GM23338 (cell line): ENCODE results near the gene MAP3K6. TPM values are rescaled to one million over a fixed set of nuclear protein-coding genes. Genes with fewer than 3 reads are reported as not detected.

Experiments
- ATAC-seq: fragments of 200-7000 bp; cut with Tn5 transposase; 3 replicates; pipeline ENCODE4 v1.9.1; 2020
- DNase-seq: peaks from one replicate; pipeline ENCODE4 v3.0.0-alpha.2; 2015; ENCODE audit warnings: low spot score
- H2AFZ ChIP-seq: fragments of 200-600 bp; sonication (generic); 2 replicates; pipeline ENCODE4 v1.8.0; 2016; ENCODE audit warnings: antibody characterized with exemption, mild to moderate bottlenecking, moderate library complexity
- H3F3A ChIP-seq: fragments of 200-600 bp; sonication (generic); replicated peaks from 2 replicates; pipeline ENCODE4 v1.8.0; 2017; ENCODE audit warnings: antibody characterized with exemption, mixed run types, low read depth
- H3K27ac ChIP-seq: fragments of 200-600 bp; sonication (generic); 2 replicates; pipeline ENCODE4 v1.6.1; 2016; ENCODE audit warnings: low read depth
- H3K27me3 ChIP-seq: fragments of 200-600 bp; sonication (generic); 2 replicates; pipeline ENCODE4 v1.8.0; 2016; ENCODE audit warnings: mild to moderate bottlenecking, mixed run types, moderate library complexity; ENCODE audit not compliant: insufficient read depth
- H3K36me3 ChIP-seq: fragments of 200-600 bp; sonication (generic); 2 replicates; pipeline ENCODE4 v1.8.0; 2016; ENCODE audit warnings: mild to moderate bottlenecking; ENCODE audit not compliant: insufficient read depth
- H3K4me1 ChIP-seq: fragments of 200-600 bp; sonication (generic); 2 replicates; pipeline ENCODE4 v1.8.0; 2016; ENCODE audit warnings: mild to moderate bottlenecking, moderate library complexity; ENCODE audit not compliant: insufficient read depth
- H3K4me2 ChIP-seq: fragments of 200-600 bp; sonication (generic); 2 replicates; pipeline ENCODE4 v1.7.1; 2017; ENCODE audit warnings: mixed run types
- H3K4me3 ChIP-seq: fragments of 200-600 bp; sonication (generic); 2 replicates; pipeline ENCODE4 v1.6.1; 2016; ENCODE audit warnings: mixed run types
- H3K79me2 ChIP-seq: fragments of 200-600 bp; sonication (generic); replicated peaks from 2 replicates; pipeline ENCODE4 v1.8.0; 2017; ENCODE audit warnings: mild to moderate bottlenecking; ENCODE audit not compliant: insufficient read depth
- H3K9me2 ChIP-seq: fragments of 200-600 bp; sonication (generic); 2 replicates; pipeline ENCODE4 v1.8.0; 2017; ENCODE audit not compliant: insufficient read depth
- H4K20me1 ChIP-seq: fragments of 200-600 bp; sonication (generic); replicated peaks from 2 replicates; pipeline ENCODE4 v1.8.0; 2017; ENCODE audit warnings: mild to moderate bottlenecking; ENCODE audit not compliant: insufficient read depth
- H3K27ac Mint-ChIP-seq: 2 replicates; pipeline ENCODE4 v1.8.0; 2020; ENCODE audit warnings: inconsistent platforms, mild to moderate bottlenecking, moderate library complexity, mixed read lengths
- H3K27me3 Mint-ChIP-seq: 3 replicates; pipeline ENCODE4 v1.8.0; 2022; ENCODE audit warnings: low read depth, mild to moderate bottlenecking, moderate library complexity, mixed read lengths, inconsistent platforms; ENCODE audit not compliant: insufficient read depth, poor library complexity
- H3K36me3 Mint-ChIP-seq: 3 replicates; pipeline ENCODE4 v1.8.0; 2021; ENCODE audit warnings: low read depth, mild to moderate bottlenecking, inconsistent platforms, moderate library complexity, mixed read lengths
- H3K4me1 Mint-ChIP-seq: 3 replicates; pipeline ENCODE4 v1.8.0; 2020; ENCODE audit warnings: mild to moderate bottlenecking, inconsistent platforms, mixed read lengths
- H3K4me3 Mint-ChIP-seq: 3 replicates; pipeline ENCODE4 v1.8.0; 2021; ENCODE audit warnings: moderate library complexity, mild to moderate bottlenecking, inconsistent platforms, mixed read lengths
- H3K9me3 Mint-ChIP-seq: 3 replicates; pipeline ENCODE4 v1.8.0; 2020; ENCODE audit warnings: moderate library complexity, mild to moderate bottlenecking, inconsistent platforms, mixed read lengths
- CREB1 ChIP-seq: fragments of 250-450 bp; sonication (Bioruptor Pico); IDR thresholded peaks from 2 replicates; pipeline ENCODE4 v1.5.0; 2020; ENCODE audit warnings: low read depth, mild to moderate bottlenecking, moderate library complexity
- EZH2 ChIP-seq: fragments of 200-600 bp; sonication (generic); IDR thresholded peaks from one replicate; pipeline ENCODE4 v1.8.0; 2017; ENCODE audit warnings: antibody characterized with exemption, mild to moderate bottlenecking, low read depth; ENCODE audit not compliant: unreplicated experiment
- EZH2phosphoT487 ChIP-seq: fragments of 200-600 bp; sonication (generic); IDR thresholded peaks from one replicate; pipeline ENCODE4 v1.8.1; 2018; ENCODE audit warnings: antibody characterized with exemption; ENCODE audit not compliant: unreplicated experiment
- JUNB ChIP-seq: IDR thresholded peaks from one replicate; pipeline ENCODE4 v1.6.1; 2016; ENCODE audit warnings: antibody characterized with exemption; ENCODE audit not compliant: unreplicated experiment
- NANOG ChIP-seq: IDR thresholded peaks from 2 replicates; pipeline ENCODE4 v1.6.1; 2016; ENCODE audit warnings: antibody characterized with exemption, borderline replicate concordance
- POLR2AphosphoS5 ChIP-seq: IDR thresholded peaks from 2 replicates; pipeline ENCODE4 v1.6.1; 2016; ENCODE audit warnings: antibody characterized with exemption, low read depth
- STAT1 ChIP-seq: IDR thresholded peaks from one replicate; pipeline ENCODE4 v1.6.1; 2016; ENCODE audit warnings: antibody characterized with exemption; ENCODE audit not compliant: unreplicated experiment
- ZNF114 ChIP-seq: fragments of 250-450 bp; sonication (Bioruptor Pico); IDR thresholded peaks from 2 replicates; pipeline ENCODE4 v1.5.0; 2020; ENCODE audit warnings: mild to moderate bottlenecking, moderate library complexity
- ZNF331 ChIP-seq: fragments of 250-450 bp; sonication (Bioruptor Pico); IDR thresholded peaks from 2 replicates; pipeline ENCODE4 v1.5.0; 2020; ENCODE audit warnings: low read depth, mild to moderate bottlenecking, moderate library complexity
- polyA plus RNA-seq: library from polyadenylated mRNA; unstranded; fragments of >200 nt; fragmentation: Nextera tagmentation; extraction: Ambion mirVana; gene quantifications from 2 replicates; pipeline ENCODE4 v1.2.1, GENCODE V29; 2016
- total RNA-seq: library from RNA; depleted of rRNA; stranded (reverse); fragments of >200 nt; shearing (Covaris generic); gene quantifications from 2 replicates; pipeline ENCODE4 v1.2.3, GENCODE V29; 2014
- TF ChIP-seq, protein P1 (sequence below): IDR thresholded peaks from one replicate; pipeline ENCODE4 v1.6.1; 2018; ENCODE audit warnings: antibody characterized with exemption; ENCODE audit not compliant: unreplicated experiment
- TF ChIP-seq, protein P2 (sequence below): IDR thresholded peaks from 2 replicates; pipeline ENCODE4 v1.6.1; 2016; ENCODE audit warnings: antibody characterized with exemption
- TF ChIP-seq, protein P3 (sequence below): fragments of 250-450 bp; sonication (Bioruptor Pico); IDR thresholded peaks from 2 replicates; pipeline ENCODE4 v1.5.0; 2020; ENCODE audit warnings: mild to moderate bottlenecking, moderate library complexity
- TF ChIP-seq, protein P4 (sequence below), 2 experiments: fragments of 200-600 bp in 1 of 2; sonication (generic) in 1 of 2; conservative IDR thresholded peaks; 2 replicates each; pipeline versions ENCODE4 v1.5.1 to v1.6.1; 2016 to 2017; ENCODE audit warnings: antibody characterized with exemption in 2 of 2, low read depth in 2 of 2, mild to moderate bottlenecking in 2 of 2, moderate library complexity in 1 of 2

The MAP3K6 gene
- total and polyA plus RNA-seq, 2 experiments from 2014 or later, result 8.2 to 10.6 TPM

DNA sequence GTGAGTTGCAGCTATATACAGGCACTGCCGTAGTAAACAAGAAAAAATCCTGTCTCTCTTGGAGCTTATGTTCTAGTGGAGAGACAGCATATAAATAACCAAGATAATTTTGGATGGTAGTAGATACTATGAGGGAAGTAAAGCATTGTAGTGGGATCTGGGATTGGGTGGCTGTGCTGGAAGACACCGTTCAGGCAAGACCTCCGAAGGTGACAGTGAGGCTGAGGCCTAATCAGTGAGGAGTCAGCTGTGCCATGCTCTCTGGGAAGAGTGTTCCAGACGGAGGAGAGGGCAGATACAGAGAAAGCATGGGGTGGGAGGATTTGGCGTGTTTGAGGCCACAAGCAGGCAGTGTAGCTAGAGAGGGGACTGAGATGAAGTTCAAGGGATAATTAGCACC is 38.8 kb downstream of the MAP3K6 start:
- Histone ChIP-seq H3K79me2 (peaks cover 60% of the 10 kb centered on the region), H3F3A (peaks cover 5% of the 10 kb centered on the region; the same call in 1 of the 2 replicates), H4K20me1 (peaks cover 21% of the 10 kb centered on the region), H3K27ac (no peak overlapping the region), H3K4me1 (peaks cover 8% of the 10 kb centered on the region; the same call in 1 of the 2 replicates), H3K4me2 (no peak overlapping the region), H3K36me3 (no peaks in the 10 kb centered on the region), H2AFZ (no peak overlapping the region), H3K27me3 (no peaks in the 10 kb centered on the region), H3K4me3 (no peak overlapping the region), H3K9me2 (no peaks in the 10 kb centered on the region)
- no peaks in the 10 kb centered on the region for H3K9me3 Mint-ChIP-seq
- H3K27ac Mint-ChIP-seq, result no peak overlapping the region
- H3K27me3 Mint-ChIP-seq, result peaks cover 2% of the 10 kb centered on the region
- peaks cover 39% of the 10 kb centered on the region for H3K36me3 Mint-ChIP-seq
- DNase-seq, result no peak
- TF ChIP-seq EZH2, result no peak
- TF ChIP-seq, protein P1, sequence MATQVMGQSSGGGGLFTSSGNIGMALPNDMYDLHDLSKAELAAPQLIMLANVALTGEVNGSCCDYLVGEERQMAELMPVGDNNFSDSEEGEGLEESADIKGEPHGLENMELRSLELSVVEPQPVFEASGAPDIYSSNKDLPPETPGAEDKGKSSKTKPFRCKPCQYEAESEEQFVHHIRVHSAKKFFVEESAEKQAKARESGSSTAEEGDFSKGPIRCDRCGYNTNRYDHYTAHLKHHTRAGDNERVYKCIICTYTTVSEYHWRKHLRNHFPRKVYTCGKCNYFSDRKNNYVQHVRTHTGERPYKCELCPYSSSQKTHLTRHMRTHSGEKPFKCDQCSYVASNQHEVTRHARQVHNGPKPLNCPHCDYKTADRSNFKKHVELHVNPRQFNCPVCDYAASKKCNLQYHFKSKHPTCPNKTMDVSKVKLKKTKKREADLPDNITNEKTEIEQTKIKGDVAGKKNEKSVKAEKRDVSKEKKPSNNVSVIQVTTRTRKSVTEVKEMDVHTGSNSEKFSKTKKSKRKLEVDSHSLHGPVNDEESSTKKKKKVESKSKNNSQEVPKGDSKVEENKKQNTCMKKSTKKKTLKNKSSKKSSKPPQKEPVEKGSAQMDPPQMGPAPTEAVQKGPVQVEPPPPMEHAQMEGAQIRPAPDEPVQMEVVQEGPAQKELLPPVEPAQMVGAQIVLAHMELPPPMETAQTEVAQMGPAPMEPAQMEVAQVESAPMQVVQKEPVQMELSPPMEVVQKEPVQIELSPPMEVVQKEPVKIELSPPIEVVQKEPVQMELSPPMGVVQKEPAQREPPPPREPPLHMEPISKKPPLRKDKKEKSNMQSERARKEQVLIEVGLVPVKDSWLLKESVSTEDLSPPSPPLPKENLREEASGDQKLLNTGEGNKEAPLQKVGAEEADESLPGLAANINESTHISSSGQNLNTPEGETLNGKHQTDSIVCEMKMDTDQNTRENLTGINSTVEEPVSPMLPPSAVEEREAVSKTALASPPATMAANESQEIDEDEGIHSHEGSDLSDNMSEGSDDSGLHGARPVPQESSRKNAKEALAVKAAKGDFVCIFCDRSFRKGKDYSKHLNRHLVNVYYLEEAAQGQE, result no peak
- TF ChIP-seq, protein P2, sequence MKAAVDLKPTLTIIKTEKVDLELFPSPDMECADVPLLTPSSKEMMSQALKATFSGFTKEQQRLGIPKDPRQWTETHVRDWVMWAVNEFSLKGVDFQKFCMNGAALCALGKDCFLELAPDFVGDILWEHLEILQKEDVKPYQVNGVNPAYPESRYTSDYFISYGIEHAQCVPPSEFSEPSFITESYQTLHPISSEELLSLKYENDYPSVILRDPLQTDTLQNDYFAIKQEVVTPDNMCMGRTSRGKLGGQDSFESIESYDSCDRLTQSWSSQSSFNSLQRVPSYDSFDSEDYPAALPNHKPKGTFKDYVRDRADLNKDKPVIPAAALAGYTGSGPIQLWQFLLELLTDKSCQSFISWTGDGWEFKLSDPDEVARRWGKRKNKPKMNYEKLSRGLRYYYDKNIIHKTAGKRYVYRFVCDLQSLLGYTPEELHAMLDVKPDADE, result no peak
- TF ChIP-seq JUNB, result no peak
- no peak for TF ChIP-seq ZNF114 (CRISPR knock-in tag)
- TF ChIP-seq CREB1 (CRISPR knock-in tag), result no peak
- no peak for TF ChIP-seq POLR2AphosphoS5
- TF ChIP-seq STAT1, result no peak
- TF ChIP-seq, protein P3, sequence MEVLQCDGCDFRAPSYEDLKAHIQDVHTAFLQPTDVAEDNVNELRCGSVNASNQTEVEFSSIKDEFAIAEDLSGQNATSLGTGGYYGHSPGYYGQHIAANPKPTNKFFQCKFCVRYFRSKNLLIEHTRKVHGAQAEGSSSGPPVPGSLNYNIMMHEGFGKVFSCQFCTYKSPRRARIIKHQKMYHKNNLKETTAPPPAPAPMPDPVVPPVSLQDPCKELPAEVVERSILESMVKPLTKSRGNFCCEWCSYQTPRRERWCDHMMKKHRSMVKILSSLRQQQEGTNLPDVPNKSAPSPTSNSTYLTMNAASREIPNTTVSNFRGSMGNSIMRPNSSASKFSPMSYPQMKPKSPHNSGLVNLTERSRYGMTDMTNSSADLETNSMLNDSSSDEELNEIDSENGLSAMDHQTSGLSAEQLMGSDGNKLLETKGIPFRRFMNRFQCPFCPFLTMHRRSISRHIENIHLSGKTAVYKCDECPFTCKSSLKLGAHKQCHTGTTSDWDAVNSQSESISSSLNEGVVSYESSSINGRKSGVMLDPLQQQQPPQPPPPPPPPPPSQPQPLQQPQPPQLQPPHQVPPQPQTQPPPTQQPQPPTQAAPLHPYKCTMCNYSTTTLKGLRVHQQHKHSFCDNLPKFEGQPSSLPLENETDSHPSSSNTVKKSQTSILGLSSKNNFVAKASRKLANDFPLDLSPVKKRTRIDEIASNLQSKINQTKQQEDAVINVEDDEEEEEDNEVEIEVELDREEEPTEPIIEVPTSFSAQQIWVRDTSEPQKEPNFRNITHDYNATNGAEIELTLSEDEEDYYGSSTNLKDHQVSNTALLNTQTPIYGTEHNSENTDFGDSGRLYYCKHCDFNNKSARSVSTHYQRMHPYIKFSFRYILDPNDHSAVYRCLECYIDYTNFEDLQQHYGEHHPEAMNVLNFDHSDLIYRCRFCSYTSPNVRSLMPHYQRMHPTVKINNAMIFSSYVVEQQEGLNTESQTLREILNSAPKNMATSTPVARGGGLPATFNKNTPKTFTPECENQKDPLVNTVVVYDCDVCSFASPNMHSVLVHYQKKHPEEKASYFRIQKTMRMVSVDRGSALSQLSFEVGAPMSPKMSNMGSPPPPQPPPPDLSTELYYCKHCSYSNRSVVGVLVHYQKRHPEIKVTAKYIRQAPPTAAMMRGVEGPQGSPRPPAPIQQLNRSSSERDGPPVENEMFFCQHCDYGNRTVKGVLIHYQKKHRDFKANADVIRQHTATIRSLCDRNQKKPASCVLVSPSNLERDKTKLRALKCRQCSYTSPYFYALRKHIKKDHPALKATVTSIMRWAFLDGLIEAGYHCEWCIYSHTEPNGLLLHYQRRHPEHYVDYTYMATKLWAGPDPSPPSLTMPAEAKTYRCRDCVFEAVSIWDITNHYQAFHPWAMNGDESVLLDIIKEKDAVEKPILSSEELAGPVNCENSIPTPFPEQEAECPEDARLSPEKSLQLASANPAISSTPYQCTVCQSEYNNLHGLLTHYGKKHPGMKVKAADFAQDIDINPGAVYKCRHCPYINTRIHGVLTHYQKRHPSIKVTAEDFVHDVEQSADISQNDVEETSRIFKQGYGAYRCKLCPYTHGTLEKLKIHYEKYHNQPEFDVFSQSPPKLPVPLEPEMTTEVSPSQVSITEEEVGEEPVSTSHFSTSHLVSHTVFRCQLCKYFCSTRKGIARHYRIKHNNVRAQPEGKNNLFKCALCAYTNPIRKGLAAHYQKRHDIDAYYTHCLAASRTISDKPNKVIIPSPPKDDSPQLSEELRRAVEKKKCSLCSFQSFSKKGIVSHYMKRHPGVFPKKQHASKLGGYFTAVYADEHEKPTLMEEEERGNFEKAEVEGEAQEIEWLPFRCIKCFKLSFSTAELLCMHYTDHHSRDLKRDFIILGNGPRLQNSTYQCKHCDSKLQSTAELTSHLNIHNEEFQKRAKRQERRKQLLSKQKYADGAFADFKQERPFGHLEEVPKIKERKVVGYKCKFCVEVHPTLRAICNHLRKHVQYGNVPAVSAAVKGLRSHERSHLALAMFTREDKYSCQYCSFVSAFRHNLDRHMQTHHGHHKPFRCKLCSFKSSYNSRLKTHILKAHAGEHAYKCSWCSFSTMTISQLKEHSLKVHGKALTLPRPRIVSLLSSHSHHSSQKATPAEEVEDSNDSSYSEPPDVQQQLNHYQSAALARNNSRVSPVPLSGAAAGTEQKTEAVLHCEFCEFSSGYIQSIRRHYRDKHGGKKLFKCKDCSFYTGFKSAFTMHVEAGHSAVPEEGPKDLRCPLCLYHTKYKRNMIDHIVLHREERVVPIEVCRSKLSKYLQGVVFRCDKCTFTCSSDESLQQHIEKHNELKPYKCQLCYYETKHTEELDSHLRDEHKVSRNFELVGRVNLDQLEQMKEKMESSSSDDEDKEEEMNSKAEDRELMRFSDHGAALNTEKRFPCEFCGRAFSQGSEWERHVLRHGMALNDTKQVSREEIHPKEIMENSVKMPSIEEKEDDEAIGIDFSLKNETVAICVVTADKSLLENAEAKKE (CRISPR knock-in tag), result no peak
- TF ChIP-seq NANOG, result no peak
- no peak for TF ChIP-seq EZH2phosphoT487
- TF ChIP-seq, protein P4, sequence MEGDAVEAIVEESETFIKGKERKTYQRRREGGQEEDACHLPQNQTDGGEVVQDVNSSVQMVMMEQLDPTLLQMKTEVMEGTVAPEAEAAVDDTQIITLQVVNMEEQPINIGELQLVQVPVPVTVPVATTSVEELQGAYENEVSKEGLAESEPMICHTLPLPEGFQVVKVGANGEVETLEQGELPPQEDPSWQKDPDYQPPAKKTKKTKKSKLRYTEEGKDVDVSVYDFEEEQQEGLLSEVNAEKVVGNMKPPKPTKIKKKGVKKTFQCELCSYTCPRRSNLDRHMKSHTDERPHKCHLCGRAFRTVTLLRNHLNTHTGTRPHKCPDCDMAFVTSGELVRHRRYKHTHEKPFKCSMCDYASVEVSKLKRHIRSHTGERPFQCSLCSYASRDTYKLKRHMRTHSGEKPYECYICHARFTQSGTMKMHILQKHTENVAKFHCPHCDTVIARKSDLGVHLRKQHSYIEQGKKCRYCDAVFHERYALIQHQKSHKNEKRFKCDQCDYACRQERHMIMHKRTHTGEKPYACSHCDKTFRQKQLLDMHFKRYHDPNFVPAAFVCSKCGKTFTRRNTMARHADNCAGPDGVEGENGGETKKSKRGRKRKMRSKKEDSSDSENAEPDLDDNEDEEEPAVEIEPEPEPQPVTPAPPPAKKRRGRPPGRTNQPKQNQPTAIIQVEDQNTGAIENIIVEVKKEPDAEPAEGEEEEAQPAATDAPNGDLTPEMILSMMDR (conservative IDR thresholded peaks at IDR 0.05; ENCODE audit: low read depth in 2 of 2), result no peak
- no peak for TF ChIP-seq ZNF331 (CRISPR knock-in tag)
- H3K4me3 Mint-ChIP-seq, result no peak overlapping the region
- H3K4me1 Mint-ChIP-seq, result peaks cover 3% of the 10 kb centered on the region; the same call in 1 of the 3 replicates
- ATAC-seq, result no peak
